ENCODE measurements around the gene RAX.

The RAX gene

GRCh38 chr18:59272891-59273758, at the start of gene RAX:
TSS of gene RAX (minus strand) at chr18:59273454. CDS start at chr18:59273206, 248 bp downstream.
- peak; percentile 47 for DNase-seq

DNA sequence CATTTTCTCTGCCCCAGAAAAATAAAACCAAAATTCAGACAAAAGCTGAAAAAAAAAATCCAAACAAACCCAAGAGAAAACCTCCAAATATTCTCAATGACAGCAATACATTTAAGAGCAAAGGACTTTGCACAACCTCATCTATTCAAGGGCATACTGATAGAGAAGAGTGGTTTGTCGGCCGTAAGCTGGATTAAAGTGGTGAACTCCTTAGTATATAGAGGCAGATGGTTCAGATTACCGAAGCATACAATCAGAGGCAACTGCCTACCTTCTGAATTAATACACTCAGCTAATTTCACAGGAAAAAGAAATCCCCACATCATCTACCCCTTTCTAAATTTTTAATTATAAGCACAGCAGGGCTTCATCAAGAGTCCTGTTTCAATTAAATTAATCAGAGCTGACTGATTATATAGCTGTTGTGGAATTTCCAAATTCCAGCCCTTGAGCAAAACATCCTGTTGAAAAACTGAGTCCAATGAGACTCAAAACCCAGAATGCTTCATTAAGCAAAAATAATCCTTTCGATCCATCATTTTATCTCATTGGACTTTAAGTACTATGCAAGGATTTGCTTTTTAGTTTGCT, 45.3 kb upstream of the RAX start, which contains the start of gene CPLX4:
TSS of gene CPLX4 (minus strand) at position 190 of the 591 bp plus-strand sequence. CDS start at position 3, 187 bp downstream.
- no peak for DNase-seq

GRCh38 chr18:59311631-59312030, 38.4 kb upstream of the RAX start:
- no peak for DNase-seq

GRCh38 chr18:59308938-59309260, 35.6 kb upstream of the RAX start:
- DNase-seq: no peak

DNA sequence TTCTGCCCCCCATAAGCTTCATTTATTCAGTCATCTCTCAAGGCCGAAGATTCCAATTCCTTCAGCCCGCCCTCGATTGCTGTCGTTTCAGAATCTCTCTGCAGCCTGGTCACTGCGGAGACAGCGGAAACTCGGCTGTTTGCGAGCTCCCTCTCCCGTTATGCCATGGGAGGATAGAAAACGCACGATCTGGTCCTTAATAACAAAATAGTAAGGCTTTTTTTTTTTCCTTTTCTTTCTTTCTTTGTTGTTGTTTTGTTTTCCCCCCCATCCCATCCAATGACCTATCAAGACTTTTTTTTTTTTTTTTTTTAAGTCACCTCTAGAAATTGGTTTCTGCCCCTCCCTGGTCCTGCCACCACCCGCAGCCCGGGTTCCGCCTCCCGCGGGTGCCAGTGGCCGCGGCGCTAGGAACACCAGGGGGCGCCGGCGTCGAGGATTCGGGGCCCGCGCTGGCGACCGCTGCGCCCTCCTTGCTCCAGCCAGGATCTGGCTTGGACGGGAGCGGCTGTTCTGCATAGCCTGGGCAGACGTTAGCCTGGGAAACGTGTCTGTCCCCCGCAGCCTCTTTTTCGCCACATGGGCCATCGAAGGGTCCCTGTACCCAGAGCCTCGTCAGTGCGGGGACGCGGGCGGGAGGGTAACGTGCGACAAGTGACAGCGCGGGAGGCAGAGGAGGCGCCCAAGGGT, 35.1 kb upstream of the RAX start:
- DNase-seq: peak; percentile 70

DNA sequence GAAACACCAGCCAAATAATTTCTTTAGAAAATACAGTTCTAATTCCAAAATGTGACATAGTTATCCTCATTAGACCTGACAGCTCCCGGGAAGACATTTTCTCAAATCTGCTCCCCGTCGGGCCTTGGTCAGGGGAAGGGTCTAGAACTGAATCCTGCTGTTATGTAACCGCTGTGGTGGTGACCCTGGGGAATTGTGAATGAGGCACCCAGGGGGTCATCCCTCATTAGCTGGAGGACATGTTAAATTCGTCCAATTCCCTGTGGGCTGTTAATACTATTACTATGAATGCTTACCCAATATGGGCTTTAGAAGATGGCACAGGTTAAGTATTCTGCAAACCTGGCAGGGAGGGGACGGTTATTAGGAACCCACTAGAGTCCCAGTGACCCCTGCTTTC, 33.4 kb upstream of the RAX start:
- no peak for DNase-seq

DNA sequence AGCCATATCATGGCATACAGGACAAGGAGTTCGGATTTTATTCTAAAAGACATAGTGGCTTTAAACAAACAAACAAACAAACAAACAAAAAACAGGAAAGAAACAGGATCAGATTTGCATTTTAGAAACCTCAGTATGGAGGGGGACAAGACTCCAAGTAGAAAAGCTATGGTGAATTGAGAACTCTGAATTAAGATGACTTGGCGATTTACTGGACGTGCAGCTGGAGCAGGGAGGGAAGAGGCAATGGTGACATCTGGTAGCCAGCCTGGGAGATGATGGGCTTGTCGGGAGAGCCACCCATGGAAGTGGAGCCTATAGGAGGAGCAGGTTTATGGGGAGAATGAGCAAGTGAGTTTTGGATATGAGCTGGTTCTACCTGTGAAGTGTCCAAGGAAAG, 32.0 kb upstream of the RAX start:
- DNase-seq: no peak

DNA sequence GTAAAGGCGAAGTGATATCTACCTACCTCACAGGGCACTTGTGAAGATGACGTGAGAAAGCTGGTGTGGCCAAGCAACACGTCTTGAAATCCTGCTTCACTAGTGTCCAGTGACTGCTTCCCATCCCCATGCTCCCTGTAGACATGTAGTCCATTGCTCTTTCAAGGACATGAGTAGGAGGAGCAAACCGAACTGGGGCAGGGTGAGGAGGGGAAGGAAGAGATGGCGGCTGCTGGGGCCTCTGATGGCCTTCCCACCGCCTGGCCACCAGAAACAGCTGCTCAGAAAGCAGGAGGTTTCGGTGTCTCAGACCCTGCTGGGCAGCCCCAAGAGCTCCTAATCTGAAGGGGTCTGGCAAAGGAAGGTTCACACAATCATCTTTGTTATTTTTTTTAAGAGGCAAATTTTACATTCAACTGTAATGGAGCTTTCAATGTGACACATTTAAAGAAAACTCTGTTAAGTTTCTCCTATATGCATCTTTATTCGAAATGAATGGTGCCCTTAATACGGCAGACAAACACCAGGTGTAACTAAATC, 30.5 kb upstream of the RAX start:
- no peak for DNase-seq

DNA sequence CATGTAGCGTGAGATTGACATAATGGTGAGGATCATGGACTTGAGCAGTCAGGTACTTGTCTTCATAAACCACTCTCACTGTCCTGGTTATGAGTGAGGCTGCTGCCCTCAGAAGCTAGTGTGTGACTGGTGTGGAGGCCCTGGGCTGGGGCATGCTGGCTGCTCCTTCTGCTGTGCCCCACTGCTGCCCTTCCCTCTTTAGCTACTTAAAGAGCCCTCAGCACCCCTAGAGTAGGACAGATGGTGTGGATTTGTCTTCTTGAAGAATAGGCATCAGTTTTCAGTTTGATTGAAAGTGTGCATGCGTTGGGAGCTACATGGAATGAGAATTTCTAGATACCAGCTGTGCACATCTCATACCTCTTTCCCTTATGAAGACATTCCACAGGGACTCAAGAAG, 29.8 kb upstream of the RAX start:
- DNase-seq: no peak

DNA sequence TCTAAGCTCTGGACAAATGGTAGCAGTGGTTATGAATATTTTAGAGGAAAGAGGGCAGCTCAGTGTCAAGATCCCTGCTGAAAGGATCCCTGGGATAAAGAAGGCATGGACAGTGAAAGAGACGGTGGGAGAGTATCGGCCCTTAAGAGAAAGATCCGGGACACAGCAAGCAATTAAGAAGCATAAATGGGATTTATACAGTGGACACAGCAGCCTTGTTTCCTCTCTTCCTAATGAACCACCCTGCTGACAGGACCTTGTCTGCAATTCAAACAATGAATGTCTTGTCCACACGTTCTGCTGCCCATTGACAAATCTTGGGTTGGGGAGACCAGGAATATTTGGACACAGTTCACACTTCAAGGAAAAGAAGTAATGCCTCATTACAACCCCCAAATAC, 28.7 kb upstream of the RAX start:
- no peak for DNase-seq

- peak; percentile 11 for DNase-seq
Observed at GRCh38 chr18:59300676-59301285, 27.5 kb upstream of the RAX start.

GRCh38 chr18:59298871-59299270, 25.6 kb upstream of the RAX start:
- no peak for DNase-seq

GRCh38 chr18:59293317-59293716, 20.1 kb upstream of the RAX start:
- no peak for DNase-seq

GRCh38 chr18:59286341-59286740, 13.1 kb upstream of the RAX start:
- no peak for DNase-seq

GRCh38 chr18:59282341-59282740, 9.1 kb upstream of the RAX start:
- DNase-seq: no peak

DNA sequence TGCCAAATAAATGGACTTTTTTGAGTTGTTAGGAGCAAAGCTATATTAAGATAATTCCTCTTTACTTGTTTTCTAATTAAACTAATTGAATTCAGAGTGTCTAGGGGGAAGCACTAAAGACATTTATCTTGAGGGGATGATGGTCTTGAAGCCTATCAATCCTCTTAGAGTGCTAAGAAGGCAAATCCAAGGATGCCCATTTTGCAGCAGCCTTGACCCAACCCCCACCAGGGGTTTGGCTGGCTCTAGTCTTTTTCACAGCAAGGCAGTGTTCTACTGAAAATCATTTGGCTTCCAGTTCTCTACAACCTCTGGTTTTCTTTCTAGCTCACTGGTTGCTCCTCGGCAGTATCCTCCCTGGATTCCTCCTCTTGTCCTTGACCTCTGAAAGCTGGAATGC, 6.5 kb upstream of the RAX start:
- DNase-seq: no peak

GRCh38 chr18:59279193-59279592, 5.9 kb upstream of the RAX start:
- DNase-seq: peak; percentile 31

DNA sequence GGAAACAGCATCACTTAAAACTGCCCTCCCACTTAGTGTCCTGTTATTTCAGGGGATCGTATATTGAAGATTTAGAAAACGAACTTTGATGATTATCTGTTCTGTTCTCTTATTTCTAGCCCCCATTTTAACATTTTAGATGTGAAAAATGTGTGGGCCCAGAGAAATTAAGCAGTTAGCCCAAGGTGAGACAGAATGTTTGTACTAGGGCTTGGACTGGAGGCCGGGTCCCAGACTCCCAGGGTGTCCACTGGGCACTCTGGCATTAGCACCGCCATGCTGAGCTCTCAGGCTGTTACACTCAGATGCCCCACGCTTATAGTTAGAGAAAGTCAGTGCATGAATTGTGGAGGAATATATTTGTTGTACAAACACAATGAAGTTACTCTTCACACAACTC, 5.5 kb upstream of the RAX start:
- no peak for DNase-seq

DNA sequence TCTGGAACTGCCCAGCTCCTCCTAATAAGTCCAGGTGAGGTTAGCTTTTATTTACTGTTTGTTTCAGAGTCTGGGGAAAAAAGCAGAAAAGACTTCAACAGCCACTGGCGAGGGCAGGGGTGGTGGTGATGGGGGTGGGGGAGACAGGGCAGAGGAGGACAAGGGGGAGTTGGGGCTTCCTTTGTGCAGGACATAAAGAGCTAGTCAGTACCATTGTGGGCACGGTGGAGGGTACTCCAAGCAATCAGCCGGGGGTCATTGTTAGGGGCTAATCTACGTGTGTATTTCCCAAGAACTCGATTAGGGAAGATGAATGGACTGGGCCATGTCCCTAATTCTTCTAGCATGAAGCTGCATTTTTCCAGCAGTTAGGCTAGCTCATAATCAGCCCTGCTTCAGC, 2.8 kb upstream of the RAX start:
- no peak for DNase-seq

- DNase-seq: no peak
Observed at GRCh38 chr18:59275406-59275949, 2.2 kb upstream of the RAX start.

DNA sequence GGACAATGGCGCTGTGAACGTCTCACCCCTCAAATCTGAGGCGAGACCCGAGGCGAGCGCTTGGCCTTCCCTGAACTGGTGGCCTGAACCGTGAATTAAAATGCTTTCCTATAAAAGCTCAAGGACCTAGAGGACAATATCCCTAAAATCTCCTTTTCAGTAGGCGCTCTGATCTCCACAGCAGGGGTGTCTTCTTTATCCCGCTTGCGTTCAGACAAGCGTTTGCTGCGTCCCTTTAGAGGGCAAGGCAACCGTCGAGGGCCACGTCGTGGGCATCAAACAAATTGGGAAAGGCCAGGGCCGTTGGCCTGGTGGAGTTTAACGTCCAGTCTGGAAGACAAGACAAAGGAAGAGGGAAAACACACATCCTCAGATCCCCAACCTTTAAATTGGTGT, 1.3 kb upstream of the RAX start:
- DNase-seq: no peak

DNA sequence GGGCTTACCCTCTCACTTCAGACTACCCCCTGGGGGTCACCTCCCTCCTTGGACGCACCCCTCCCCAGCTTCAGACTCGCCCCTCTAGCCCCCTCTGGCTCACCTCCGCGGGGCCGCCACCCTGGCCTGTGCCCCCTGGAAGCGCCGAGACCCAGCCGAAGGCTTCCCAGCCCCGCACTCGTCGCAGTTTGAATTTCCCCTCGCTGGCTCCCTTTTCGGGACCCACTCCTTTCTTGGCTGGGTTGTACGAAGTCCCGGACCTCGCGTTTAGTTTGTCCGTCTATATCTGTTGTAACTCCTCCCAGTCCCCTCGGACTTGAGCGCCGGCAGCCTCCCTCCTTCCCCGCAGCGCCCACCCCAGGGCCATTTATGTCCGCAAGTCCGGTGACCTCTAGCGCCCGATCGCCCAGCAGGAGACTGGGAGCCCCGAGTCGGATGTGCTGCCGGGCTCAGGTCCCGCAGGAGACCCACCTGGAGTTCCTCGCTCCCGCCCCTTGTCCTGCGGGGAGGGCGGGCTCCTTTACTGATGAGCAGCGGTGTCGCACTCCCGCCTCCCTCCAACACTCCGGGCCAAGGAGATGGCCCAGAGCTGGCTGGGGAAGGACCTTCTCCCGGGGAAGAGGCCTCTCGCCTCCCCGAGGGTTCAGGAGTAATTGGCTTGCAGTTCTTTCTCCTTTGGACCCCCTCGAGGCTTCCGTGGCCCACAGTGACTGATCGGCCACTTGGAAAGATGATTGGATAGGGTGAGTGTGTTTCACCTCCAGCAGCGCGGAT, 692 bp upstream of the RAX start:
- no peak for DNase-seq
